ENCODE results near the gene TRIML2. TPM values are rescaled to one million over a fixed set of nuclear protein-coding genes. Genes with fewer than 3 reads are reported as not detected.

Gene TRIML2
- total and polyA plus RNA-seq, 2 of the 13 experiments (the other 11 are each of a cell fraction or from before 2014, with no cell fraction given) = not detected

DNA sequence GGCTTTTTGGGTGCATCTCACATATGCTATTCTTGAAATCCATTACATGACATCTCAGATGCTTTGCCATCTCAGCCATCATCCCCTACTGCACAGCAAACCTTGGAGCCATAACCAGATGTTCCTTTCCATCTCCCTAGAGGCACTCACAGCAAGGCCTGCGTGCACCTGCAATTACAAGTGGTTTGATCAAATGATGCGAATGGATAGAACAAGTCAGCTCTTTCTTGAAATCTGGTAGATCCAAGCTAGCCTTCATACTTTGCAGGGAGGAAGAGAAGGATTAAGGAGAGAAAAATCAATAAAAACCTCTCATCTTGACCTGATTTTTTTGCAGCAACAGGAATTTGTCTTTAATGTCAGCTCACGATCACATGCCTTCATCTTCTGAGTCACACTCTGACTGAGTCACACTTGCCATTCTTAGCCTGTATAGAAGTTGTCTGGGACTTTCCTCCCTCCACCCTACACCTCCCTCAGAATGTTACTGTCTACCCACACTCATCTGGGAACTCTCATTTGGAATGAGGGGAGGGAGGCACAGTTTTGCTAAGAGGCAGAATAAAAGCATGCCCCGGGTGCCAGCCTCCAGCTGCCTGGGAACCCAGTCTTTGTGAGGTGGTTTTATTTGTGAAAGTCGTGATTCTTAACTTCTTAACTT lies 17.9 kb upstream of the TRIML2 start (continued):
- TF ChIP-seq, protein P1, sequence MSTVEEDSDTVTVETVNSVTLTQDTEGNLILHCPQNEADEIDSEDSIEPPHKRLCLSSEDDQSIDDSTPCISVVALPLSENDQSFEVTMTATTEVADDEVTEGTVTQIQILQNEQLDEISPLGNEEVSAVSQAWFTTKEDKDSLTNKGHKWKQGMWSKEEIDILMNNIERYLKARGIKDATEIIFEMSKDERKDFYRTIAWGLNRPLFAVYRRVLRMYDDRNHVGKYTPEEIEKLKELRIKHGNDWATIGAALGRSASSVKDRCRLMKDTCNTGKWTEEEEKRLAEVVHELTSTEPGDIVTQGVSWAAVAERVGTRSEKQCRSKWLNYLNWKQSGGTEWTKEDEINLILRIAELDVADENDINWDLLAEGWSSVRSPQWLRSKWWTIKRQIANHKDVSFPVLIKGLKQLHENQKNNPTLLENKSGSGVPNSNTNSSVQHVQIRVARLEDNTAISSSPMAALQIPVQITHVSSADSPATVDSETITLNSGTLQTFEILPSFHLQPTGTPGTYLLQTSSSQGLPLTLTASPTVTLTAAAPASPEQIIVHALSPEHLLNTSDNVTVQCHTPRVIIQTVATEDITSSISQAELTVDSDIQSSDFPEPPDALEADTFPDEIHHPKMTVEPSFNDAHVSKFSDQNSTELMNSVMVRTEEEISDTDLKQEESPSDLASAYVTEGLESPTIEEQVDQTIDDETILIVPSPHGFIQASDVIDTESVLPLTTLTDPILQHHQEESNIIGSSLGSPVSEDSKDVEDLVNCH (CRISPR knock-in tag; IDR thresholded peaks at IDR 0.05) = no peak
- TF ChIP-seq, protein P2, sequence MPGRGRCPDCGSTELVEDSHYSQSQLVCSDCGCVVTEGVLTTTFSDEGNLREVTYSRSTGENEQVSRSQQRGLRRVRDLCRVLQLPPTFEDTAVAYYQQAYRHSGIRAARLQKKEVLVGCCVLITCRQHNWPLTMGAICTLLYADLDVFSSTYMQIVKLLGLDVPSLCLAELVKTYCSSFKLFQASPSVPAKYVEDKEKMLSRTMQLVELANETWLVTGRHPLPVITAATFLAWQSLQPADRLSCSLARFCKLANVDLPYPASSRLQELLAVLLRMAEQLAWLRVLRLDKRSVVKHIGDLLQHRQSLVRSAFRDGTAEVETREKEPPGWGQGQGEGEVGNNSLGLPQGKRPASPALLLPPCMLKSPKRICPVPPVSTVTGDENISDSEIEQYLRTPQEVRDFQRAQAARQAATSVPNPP (CRISPR knock-in tag; IDR thresholded peaks at IDR 0.05) = no peak
- TF ChIP-seq, protein P3, sequence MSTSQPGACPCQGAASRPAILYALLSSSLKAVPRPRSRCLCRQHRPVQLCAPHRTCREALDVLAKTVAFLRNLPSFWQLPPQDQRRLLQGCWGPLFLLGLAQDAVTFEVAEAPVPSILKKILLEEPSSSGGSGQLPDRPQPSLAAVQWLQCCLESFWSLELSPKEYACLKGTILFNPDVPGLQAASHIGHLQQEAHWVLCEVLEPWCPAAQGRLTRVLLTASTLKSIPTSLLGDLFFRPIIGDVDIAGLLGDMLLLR (CRISPR knock-in tag; IDR thresholded peaks at IDR 0.05) = no peak
- no peak for TF ChIP-seq ZNF101 (CRISPR knock-in tag; IDR thresholded peaks at IDR 0.05; ENCODE audit: borderline replicate concordance, low read depth)

DNA sequence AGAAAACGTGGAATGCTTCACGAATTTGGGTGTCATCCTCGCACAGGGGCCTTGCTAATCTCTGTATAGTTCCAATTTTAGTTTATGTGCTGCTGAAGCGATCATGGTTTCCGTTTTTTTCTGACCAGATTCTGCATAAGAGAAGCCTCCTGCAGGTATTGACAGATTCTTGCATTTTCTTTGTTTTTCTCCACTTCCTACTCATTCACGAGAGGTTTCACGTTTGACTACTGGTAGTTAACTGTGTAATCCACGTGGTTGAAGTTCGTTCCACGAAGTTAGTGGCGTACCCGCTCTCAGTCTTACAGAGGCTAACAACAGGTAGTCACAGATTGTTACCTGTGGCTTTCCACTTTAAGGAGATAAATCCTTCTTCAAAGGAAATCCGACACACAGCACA lies 12.1 kb upstream of the TRIML2 start:
- H3K27me3 ChIP-seq (ENCODE audit: control insufficient read depth in 1 of 2, insufficient read depth in 2 of 2, low read length in 2 of 2) = peaks cover 0 to 15% of the 10 kb centered on the region in 2 experiments; a peak in 3 of 5 replicates
- H3K9me3 ChIP-seq (ENCODE audit: low read length) = no peaks in the 10 kb centered on the region
- DNase-seq (ENCODE audit: low spot score) = no peak
- no peaks in the 10 kb centered on the region for H3K4me1 ChIP-seq (ENCODE audit: insufficient read depth, low read length)
- WGBS (ENCODE audit: low lambda C conversion rate) = 11% methylated on average over 13 of the region's 13 CpGs
- no peaks in the 10 kb centered on the region for H3K79me2 ChIP-seq (ENCODE audit: insufficient read depth, low read length)
- H2AFZ ChIP-seq (ENCODE audit: low read length) = no peak overlapping the region
- H3K36me3 ChIP-seq (replicated peaks in 1 of 2; ENCODE audit: control insufficient read depth in 1 of 2, insufficient read depth in 2 of 2, low read length in 2 of 2) = no peaks in the 10 kb centered on the region
- ChIA-PET POLR2A (no interaction called here), CTCF (ENCODE audit: low intra/inter-chr PET ratio, low total read pairs) (no interaction called here)
- intact Hi-C loops (cut with micrococcal nuclease; ENCODE audit: unreplicated experiment) = no loop called here
- no peak for ATAC-seq
- no peak overlapping the region for H3K27ac ChIP-seq (ENCODE audit: extremely low read length, insufficient read depth, low read length)
- no peak overlapping the region for H3K4me3 ChIP-seq (replicated peaks in 1 of 3; ENCODE audit: insufficient read depth in 1 of 3, low read depth in 2 of 3, low read length in 3 of 3)
- FAIRE-seq = no peak
- no TSS peak for BruUV-seq (replicated peaks)
- in situ Hi-C loops (cut with HindIII; ENCODE audit: extremely low pct_ligation_motif_present, low pct_unique_long_range_greater_than_20kb) = no loop called here
- H3K4me2 ChIP-seq (ENCODE audit: low read depth, low read length) = no peak overlapping the region
- no peak for TF ChIP-seq CENPX (CRISPR knock-in tag; IDR thresholded peaks at IDR 0.05)
- TF ChIP-seq ZKSCAN1 (IDR thresholded peaks at IDR 0.05; ENCODE audit: low read length) = no peak
- TF ChIP-seq ZNF121 (CRISPR knock-in tag; IDR thresholded peaks at IDR 0.05) = no peak
- TF ChIP-seq, protein P4, sequence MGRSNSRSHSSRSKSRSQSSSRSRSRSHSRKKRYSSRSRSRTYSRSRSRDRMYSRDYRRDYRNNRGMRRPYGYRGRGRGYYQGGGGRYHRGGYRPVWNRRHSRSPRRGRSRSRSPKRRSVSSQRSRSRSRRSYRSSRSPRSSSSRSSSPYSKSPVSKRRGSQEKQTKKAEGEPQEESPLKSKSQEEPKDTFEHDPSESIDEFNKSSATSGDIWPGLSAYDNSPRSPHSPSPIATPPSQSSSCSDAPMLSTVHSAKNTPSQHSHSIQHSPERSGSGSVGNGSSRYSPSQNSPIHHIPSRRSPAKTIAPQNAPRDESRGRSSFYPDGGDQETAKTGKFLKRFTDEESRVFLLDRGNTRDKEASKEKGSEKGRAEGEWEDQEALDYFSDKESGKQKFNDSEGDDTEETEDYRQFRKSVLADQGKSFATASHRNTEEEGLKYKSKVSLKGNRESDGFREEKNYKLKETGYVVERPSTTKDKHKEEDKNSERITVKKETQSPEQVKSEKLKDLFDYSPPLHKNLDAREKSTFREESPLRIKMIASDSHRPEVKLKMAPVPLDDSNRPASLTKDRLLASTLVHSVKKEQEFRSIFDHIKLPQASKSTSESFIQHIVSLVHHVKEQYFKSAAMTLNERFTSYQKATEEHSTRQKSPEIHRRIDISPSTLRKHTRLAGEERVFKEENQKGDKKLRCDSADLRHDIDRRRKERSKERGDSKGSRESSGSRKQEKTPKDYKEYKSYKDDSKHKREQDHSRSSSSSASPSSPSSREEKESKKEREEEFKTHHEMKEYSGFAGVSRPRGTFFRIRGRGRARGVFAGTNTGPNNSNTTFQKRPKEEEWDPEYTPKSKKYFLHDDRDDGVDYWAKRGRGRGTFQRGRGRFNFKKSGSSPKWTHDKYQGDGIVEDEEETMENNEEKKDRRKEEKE (IDR thresholded peaks at IDR 0.05) = no peak
- no peak for TF ChIP-seq GTF2F1 (IDR thresholded peaks at IDR 0.05; ENCODE audit: low read length)
- TF ChIP-seq KLF16 (CRISPR knock-in tag; IDR thresholded peaks at IDR 0.05) = no peak
- no peak for TF ChIP-seq ZNF207 (IDR thresholded peaks at IDR 0.05; ENCODE audit: borderline replicate concordance)
- H4K20me1 ChIP-seq (ENCODE audit: insufficient read depth, low read length) = no peaks in the 10 kb centered on the region
- no peak overlapping the region for H3K9ac ChIP-seq (ENCODE audit: insufficient read depth, low read depth, low read length)

Measured in HepG2 (cell line).